ENCODE results near the gene BRF1. TPM values are rescaled to one million over a fixed set of nuclear protein-coding genes. Genes with fewer than 3 reads are reported as not detected.

The BRF1 gene
- total RNA-seq, 4 donors from 2014 or later = 22.2 to 37.9 (median 26.2) TPM

DNA sequence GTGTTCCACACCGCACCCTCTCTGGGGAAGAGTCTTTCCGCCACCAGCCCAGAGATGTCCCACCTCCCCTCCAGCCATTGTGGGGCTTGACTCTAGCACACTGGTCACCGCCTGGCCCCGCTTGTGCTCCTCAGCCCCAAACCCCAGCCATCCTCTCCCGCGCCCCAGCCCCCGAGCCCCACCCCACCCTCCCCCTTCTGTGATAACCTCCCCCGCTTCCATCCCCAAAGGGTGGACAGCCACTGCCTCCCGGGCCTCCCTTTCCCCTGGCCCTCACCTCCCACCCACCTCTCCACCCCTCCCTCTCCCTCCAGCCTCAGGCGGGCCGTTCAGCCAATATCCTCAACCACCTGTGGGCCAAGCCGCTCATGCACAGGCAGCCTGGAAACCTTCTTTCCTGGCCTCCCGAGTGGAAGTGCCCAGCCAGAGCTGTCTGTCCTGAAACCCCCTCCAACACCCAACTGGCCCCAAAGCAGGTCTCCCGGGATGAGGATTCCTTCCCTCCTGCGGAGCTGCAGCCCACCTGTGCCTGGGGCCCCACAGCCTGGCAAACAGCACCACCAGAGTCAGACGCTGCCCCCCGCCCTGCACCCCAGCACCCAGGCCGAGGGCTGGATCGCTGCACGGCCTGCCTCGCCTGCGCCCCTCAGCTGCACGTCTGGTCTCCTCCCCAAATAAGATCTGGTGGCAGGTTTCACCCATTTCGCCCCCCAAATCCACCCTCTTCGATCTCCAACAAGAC is 92.6 kb downstream of the BRF1 start:
- WGBS, 2 donors = 92 to 96% methylated on average over 13 to 16 of the region's 25 CpGs
- no peak overlapping the region for H3K4me3 ChIP-seq
- no peak for DNase-seq
- H3K4me1 ChIP-seq = peaks cover 17 to 30% (median 25%) of the 10 kb centered on the region in 3 donors
- peaks cover 0 to 11% (median 0%) of the 10 kb centered on the region in 4 donors for H3K27me3 ChIP-seq
- H3K27ac ChIP-seq = no peak overlapping the region
- intact Hi-C loops (cut with DNase I) = loop anchor here (10.0 kb wide), 1 partner anchor 77 kb away; no protein-coding TSS in a partner anchor
- H3K36me3 ChIP-seq = peaks cover 5 to 48% (median 14%) of the 10 kb centered on the region in 3 donors
- no peak for TF ChIP-seq CTCF (IDR thresholded peaks at IDR 0.05)
- TF ChIP-seq POLR2A (IDR thresholded peaks at IDR 0.05) = no peak
- H3K9me3 ChIP-seq = no peaks in the 10 kb centered on the region

DNA sequence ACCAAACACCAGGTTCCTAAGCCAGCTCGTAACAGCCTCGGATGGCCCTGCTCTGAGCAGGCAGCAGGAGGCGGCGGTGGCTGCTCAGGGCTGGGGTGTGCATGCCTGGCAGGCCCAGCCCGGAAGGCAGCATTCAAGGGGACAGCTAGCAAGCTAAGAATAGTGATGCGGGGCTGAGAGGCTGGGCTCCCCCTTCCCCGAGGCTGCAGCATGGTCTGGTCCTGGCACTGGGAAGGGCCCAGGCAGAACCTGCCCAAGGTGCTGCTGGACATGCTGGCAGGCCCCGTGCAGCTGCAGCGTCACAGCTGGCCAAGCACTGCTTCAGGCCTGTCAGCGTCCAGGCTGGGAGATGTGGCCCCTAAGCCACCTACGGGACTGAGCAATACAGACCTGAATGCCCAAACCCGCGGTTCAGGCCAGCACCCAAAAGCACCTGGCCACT is 93.3 kb downstream of the BRF1 start:
- peaks cover 5 to 41% (median 14%) of the 10 kb centered on the region in 3 donors for H3K36me3 ChIP-seq
- no peak overlapping the region for H3K27ac ChIP-seq
- intact Hi-C loops (cut with DNase I) = loop anchor here (10.0 kb wide), 1 partner anchor 77 kb away; no protein-coding TSS in a partner anchor
- DNase-seq = no peak
- H3K9me3 ChIP-seq = no peaks in the 10 kb centered on the region
- H3K27me3 ChIP-seq = peaks cover 0 to 14% (median 0%) of the 10 kb centered on the region in 4 donors
- 71% methylated on average over 2 of the region's 13 CpGs; no CpG with 5 or more reads in 1 of the 2 donors for WGBS, 2 donors
- peaks cover 19 to 37% (median 29%) of the 10 kb centered on the region in 3 donors for H3K4me1 ChIP-seq
- no peak for TF ChIP-seq POLR2A (IDR thresholded peaks at IDR 0.05)
- TF ChIP-seq CTCF (IDR thresholded peaks at IDR 0.05) = no peak
- no peak overlapping the region for H3K4me3 ChIP-seq

GRCh38 chr14:105206873-105207272 is 93.9 kb downstream of the BRF1 start:
- Histone ChIP-seq H3K36me3 (peaks cover 5 to 35% (median 14%) of the 10 kb centered on the region in 3 donors), H3K4me3 (no peak overlapping the region), H3K27ac (no peak overlapping the region), H3K9me3 (no peaks in the 10 kb centered on the region), H3K4me1 (peaks cover 19 to 43% (median 35%) of the 10 kb centered on the region in 3 donors), H3K27me3 (peaks cover 0 to 20% (median 0%) of the 10 kb centered on the region in 4 donors)
- TF ChIP-seq CTCF (IDR thresholded peaks at IDR 0.05) (no peak), POLR2A (IDR thresholded peaks at IDR 0.05) (no peak)
- no peak for DNase-seq
- intact Hi-C loops (cut with DNase I) = loop anchor here (10.0 kb wide), 1 partner anchor 78 kb away; no protein-coding TSS in a partner anchor
- 26 to 71% methylated on average over 2 to 3 of the region's 5 CpGs for WGBS, 2 donors

- TF ChIP-seq POLR2A (IDR thresholded peaks at IDR 0.05) (no peak), CTCF (IDR thresholded peaks at IDR 0.05) (no peak)
- Histone ChIP-seq H3K4me3 (no peak overlapping the region), H3K4me1 (peaks cover 19 to 52% (median 35%) of the 10 kb centered on the region in 3 donors), H3K27me3 (peaks cover 0 to 32% (median 0%) of the 10 kb centered on the region in 4 donors), H3K36me3 (peaks cover 5 to 24% (median 9%) of the 10 kb centered on the region in 3 donors), H3K27ac (peak overlapping the region in 1 of 4 donors; percentile 51), H3K9me3 (no peaks in the 10 kb centered on the region)
- 32 to 80% methylated on average over 2 of the region's 12 CpGs for whole genome bisulfite sequencing, 2 donors
- no peak for DNase-seq
- intact Hi-C loops (cut with DNase I) = loop anchor here (10.0 kb wide), 1 partner anchor 79 kb away; no protein-coding TSS in a partner anchor
Observed at GRCh38 chr14:105205673-105206208, 95.1 kb downstream of the BRF1 start.

All from esophagus squamous epithelium (tissue), 5 donors.